ENCODE data around the gene TIMM17A.

The TIMM17A gene

GRCh38 chr1:202002507-202002906 is 47.2 kb downstream of the TIMM17A start:
- TF ChIP-seq JUND (IDR thresholded peaks at IDR 0.05; ENCODE audit: low read depth): no peak
- in situ Hi-C loops (cut with HindIII; ENCODE audit: low pct_unique_long_range_greater_than_20kb, low sequenced_read_pairs): no loop called here
- no peak for DNase-seq (ENCODE audit: low read depth in 1 of 2, low spot score in 1 of 2)

DNA sequence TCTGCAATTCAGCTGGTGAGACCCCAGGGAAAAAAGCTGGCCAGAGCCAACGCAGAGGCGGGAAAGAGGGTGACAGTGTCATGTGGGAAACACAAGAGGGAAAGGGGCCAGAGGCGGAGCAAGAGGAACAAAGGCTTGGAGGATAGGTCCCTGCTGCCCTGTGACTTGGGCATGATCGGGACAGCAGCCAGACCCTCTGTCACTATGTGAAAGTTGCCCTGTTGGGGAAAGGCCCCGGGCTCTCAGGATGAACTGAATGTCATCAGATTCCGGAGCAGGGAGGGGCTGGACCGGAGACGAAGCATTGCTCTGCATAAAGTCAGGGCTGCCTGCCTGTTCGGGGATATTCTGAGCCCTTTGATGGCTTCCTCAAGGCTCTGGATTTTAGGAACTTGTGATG is 49.4 kb downstream of the TIMM17A start:
- DNase-seq (ENCODE audit: low read depth in 1 of 2, low spot score in 1 of 2): no peak
- no peak for TF ChIP-seq JUND (IDR thresholded peaks at IDR 0.05; ENCODE audit: low read depth)
- in situ Hi-C loops (cut with HindIII; ENCODE audit: low pct_unique_long_range_greater_than_20kb, low sequenced_read_pairs): no loop called here

DNA sequence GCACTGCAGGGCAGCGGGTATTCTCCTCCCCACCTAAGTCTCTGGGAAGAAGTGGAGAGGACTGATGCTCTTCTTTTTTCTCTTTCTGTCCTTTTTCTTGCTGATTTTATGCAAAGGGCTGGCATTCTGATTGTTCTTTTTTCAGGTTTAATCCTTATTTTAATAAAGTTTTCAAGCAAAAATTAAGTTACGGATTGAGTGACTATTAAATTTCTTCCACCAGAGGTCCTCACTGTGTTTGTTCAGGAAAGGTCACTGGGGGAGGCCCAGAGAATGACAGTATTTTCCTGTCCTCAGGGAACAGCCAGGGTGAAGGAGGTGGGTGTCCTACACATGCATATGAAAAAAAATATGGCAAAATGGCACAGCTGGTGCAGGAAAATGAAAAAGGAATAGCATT is 50.7 kb downstream of the TIMM17A start:
- peak in 1 of 2 experiments; percentile 76 for DNase-seq (ENCODE audit: low read depth in 1 of 2, low spot score in 1 of 2)
- no peak for TF ChIP-seq JUND (IDR thresholded peaks at IDR 0.05; ENCODE audit: low read depth)
- in situ Hi-C loops (cut with HindIII; ENCODE audit: low pct_unique_long_range_greater_than_20kb, low sequenced_read_pairs): no loop called here

- in situ Hi-C loops (cut with HindIII; ENCODE audit: low pct_unique_long_range_greater_than_20kb, low sequenced_read_pairs): no loop called here
- DNase-seq (ENCODE audit: low read depth in 1 of 2, low spot score in 1 of 2): no peak
Observed at GRCh38 chr1:202007304-202007703, 52.0 kb downstream of the TIMM17A start.

DNA sequence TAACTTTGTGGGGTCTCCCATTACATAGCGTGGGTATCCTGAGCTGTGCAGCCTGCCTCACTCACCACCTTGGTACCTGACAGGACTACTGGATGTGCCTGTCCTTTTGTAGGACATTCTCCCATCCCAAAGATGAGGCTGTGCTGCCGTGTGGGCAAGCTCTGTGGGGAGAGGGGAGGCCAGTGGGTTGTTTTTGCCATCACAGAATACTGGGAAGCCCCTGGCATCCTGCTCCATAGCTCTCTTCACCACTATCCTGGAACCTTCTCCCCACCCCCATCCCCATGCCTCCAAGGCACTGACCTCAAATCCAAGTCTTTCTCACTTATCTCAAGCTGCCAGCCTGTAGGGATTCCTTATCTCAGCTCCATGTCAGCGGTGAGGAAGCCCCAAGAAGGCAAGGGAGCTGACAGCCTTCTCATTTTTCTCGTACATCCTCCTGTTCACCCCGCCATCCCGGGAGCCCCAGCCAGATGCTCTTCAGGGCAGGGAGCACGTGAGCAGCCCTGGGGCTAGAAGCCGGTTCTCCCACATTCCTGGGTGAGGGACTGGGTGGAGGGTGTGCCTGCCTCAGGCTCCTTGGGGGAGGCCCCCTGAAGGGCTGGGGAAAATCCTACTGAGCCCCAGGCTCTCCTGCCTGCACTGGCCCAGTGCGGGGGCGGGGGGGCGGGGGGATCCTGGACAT is 52.6 kb downstream of the TIMM17A start:
- in situ Hi-C loops (cut with HindIII; ENCODE audit: low pct_unique_long_range_greater_than_20kb, low sequenced_read_pairs): no loop called here
- peak; percentile 62 to 93 for DNase-seq (ENCODE audit: low read depth in 1 of 2, low spot score in 1 of 2)
- TF ChIP-seq JUND (IDR thresholded peaks at IDR 0.05; ENCODE audit: low read depth): 0 out of 2 replicates have a peak, but pooled peaks have one; percentile 27

More at GRCh38 chr1:202007304-202007703, 52.0 kb downstream of the TIMM17A start:
- no peak for TF ChIP-seq JUND (IDR thresholded peaks at IDR 0.05; ENCODE audit: low read depth)

GRCh38 chr1:202009326-202010179 is 54.2 kb downstream of the TIMM17A start:
- peak in 1 of 2 experiments; percentile 95 for DNase-seq (ENCODE audit: low read depth in 1 of 2, low spot score in 1 of 2)
- in situ Hi-C loops (cut with HindIII; ENCODE audit: low pct_unique_long_range_greater_than_20kb, low sequenced_read_pairs): no loop called here
- no peak for TF ChIP-seq JUND (IDR thresholded peaks at IDR 0.05; ENCODE audit: low read depth)

DNA sequence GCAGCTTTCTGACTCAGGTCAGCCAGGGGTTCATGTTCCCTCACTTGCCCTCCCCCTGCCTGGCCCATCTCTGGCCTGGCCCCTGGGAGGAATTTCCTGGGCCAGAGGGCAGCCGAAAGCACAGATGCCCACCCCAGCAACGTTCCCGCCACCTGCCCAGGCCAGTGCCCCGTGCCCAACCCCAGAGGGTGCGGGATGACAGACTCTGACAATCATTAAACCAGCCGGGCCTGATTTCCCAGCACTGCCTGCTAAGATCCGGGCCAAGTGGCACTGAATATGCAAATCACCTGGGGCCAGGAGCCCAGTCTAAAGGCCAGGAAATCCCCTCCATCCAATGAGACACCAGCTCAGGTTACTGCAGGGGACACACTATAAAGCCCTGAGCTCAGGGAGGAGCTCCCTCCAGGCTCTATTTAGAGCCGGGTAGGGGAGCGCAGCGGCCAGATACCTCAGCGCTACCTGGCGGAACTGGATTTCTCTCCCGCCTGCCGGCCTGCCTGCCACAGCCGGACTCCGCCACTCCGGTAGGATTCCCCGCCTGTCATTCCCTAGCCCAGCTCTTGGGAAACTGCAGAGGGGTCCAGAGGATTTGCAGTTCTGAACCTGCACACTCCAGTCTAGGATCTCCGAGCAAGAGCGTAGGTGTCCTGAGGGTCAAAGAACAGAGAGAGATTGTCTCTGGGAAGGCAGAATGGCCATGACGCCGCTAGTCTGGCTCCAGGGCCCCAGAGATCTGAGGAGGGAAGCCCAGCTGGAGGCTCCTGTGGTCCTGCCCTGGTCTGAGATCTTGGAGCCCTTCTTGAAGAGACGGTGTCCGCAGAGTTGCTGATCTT is 55.1 kb downstream of the TIMM17A start, which contains the start of gene ELF3:
TSS of gene ELF3 (plus strand) at position 408 of the 836 bp plus-strand sequence. CDS start 550 bp downstream, outside the sequence.
- in situ Hi-C loops (cut with HindIII; ENCODE audit: low pct_unique_long_range_greater_than_20kb, low sequenced_read_pairs): no loop called here
- TF ChIP-seq JUND (IDR thresholded peaks at IDR 0.05; ENCODE audit: low read depth): 0 out of 2 replicates have a peak, but pooled peaks have one; percentile 72

GRCh38 chr1:202011994-202012393 is 56.7 kb downstream of the TIMM17A start:
- in situ Hi-C loops (cut with HindIII; ENCODE audit: low pct_unique_long_range_greater_than_20kb, low sequenced_read_pairs): no loop called here
- no peak for TF ChIP-seq JUND (IDR thresholded peaks at IDR 0.05; ENCODE audit: low read depth)
- no peak for DNase-seq (ENCODE audit: low read depth in 1 of 2, low spot score in 1 of 2)

More for the DNA sequence above, 55.1 kb downstream of the TIMM17A start, which contains the start of gene ELF3:
- DNase-seq (ENCODE audit: low read depth in 1 of 2, low spot score in 1 of 2): peak; percentile 95 to 100

- in situ Hi-C loops (cut with HindIII; ENCODE audit: low pct_unique_long_range_greater_than_20kb, low sequenced_read_pairs): no loop called here
- TF ChIP-seq JUND (IDR thresholded peaks at IDR 0.05; ENCODE audit: low read depth): no peak
- no peak for DNase-seq (ENCODE audit: low read depth in 1 of 2, low spot score in 1 of 2)
Observed at GRCh38 chr1:202012544-202013478, 57.5 kb downstream of the TIMM17A start.

DNA sequence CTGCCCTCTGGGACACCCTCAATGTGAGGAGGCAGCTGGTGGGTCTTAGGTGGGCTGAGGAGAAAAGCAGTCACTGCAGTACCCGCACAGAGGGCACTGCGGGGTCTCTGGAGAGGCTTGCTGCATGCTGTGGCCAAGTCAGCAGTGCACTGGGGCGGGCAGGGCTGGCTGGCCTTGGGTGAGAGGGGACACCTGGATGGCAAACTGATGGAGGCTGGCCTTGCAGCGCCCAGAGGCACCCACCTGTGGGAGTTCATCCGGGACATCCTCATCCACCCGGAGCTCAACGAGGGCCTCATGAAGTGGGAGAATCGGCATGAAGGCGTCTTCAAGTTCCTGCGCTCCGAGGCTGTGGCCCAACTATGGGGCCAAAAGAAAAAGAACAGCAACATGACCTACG is 58.3 kb downstream of the TIMM17A start:
- in situ Hi-C loops (cut with HindIII; ENCODE audit: low pct_unique_long_range_greater_than_20kb, low sequenced_read_pairs): no loop called here
- TF ChIP-seq JUND (IDR thresholded peaks at IDR 0.05; ENCODE audit: low read depth): no peak
- DNase-seq (ENCODE audit: low read depth in 1 of 2, low spot score in 1 of 2): no peak

GRCh38 chr1:202014060-202014459 is 58.8 kb downstream of the TIMM17A start:
- TF ChIP-seq JUND (IDR thresholded peaks at IDR 0.05; ENCODE audit: low read depth): no peak
- in situ Hi-C loops (cut with HindIII; ENCODE audit: low pct_unique_long_range_greater_than_20kb, low sequenced_read_pairs): no loop called here
- DNase-seq (ENCODE audit: low read depth in 1 of 2, low spot score in 1 of 2): no peak
